KOPT-K1 (cell line): Measurements from ENCODE around the gene LTB.
"Not testable (repeated sequence)": the region's sequence is repeated elsewhere in the genome, so short reads cannot be mapped to it uniquely, and the experiment has no call there.

Experiments used
- H3K27ac ChIP-seq: fragments of 200-600 bp; sonication (generic); 2 replicates; pipeline ENCODE4 v1.5.1; 2016; ENCODE audit warnings: antibody characterized with exemption, mild to moderate bottlenecking, low read depth, low read length; ENCODE audit not compliant: poor library complexity, severe bottlenecking
- H3K36me3 ChIP-seq: fragments of 200-600 bp; sonication (generic); 2 replicates; pipeline ENCODE4 v1.5.1; 2017; ENCODE audit warnings: antibody characterized with exemption, mild to moderate bottlenecking, low read length, moderate library complexity; ENCODE audit not compliant: insufficient read depth
- H3K9me3 ChIP-seq: fragments of 200-600 bp; sonication (generic); 2 replicates; pipeline ENCODE4 v1.5.1; 2017; ENCODE audit warnings: antibody characterized with exemption, low read length, mild to moderate bottlenecking; ENCODE audit not compliant: insufficient read depth, poor library complexity, severe bottlenecking

The LTB gene

GRCh38 chr6:31557443-31558317 lies 24.5 kb downstream of the LTB start:
- H3K9me3 ChIP-seq: no peaks in the 10 kb centered on the region
- peaks cover 36% of the 10 kb centered on the region for H3K36me3 ChIP-seq
- peak overlapping the region; percentile 74 for H3K27ac ChIP-seq

GRCh38 chr6:31556307-31556706 lies 25.9 kb downstream of the LTB start:
- no peaks in the 10 kb centered on the region for H3K9me3 ChIP-seq
- peaks cover 36% of the 10 kb centered on the region for H3K36me3 ChIP-seq
- H3K27ac ChIP-seq: peak overlapping the region; percentile 64

DNA sequence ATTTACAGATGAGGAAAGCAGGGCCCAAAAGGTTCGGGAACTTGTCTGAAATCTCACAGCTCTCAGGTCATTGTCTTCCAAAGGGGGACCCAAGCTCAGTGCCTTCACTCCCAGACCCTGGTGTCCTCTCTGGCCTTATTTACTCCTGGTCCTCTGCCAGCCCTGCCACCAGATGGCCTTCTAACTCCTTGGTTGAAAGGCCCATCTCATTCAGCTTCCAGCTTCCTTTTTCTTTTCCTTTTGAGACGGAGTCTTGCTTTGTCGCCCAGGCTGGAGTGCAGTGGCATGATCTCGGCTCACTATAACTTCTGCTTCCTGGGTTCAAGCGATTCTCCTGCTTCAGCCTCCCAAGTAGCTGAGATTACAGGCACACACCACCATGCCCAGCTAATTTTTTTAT lies 30.9 kb downstream of the LTB start:
- H3K9me3 ChIP-seq: not testable (repeated sequence)
- H3K27ac ChIP-seq: peak overlapping the region; percentile 4
- H3K36me3 ChIP-seq: peaks cover 39% of the 10 kb centered on the region

GRCh38 chr6:31548544-31548873 lies 33.7 kb downstream of the LTB start:
- peak overlapping the region; percentile 68 for H3K27ac ChIP-seq

GRCh38 chr6:31547727-31548543 lies 34.3 kb downstream of the LTB start:
- H3K9me3 ChIP-seq: no peaks in the 10 kb centered on the region
- H3K36me3 ChIP-seq: peaks cover 27% of the 10 kb centered on the region
- peak overlapping the region; percentile 68 for H3K27ac ChIP-seq

More at GRCh38 chr6:31548544-31548873, 33.7 kb downstream of the LTB start:
- Histone ChIP-seq H3K9me3 (no peaks in the 10 kb centered on the region), H3K36me3 (peaks cover 29% of the 10 kb centered on the region)

- H3K36me3 ChIP-seq: peaks cover 26% of the 10 kb centered on the region
- H3K9me3 ChIP-seq: no peaks in the 10 kb centered on the region
- peak within 1 kb of the TSS; percentile 68 for H3K27ac ChIP-seq
These were observed 35.1 kb downstream of the LTB start, which contains the start of gene NFKBIL1 for GRCh38 chr6:31546958-31547726. NFKBIL1 (plus strand) TSS chr6:31547608; CDS start chr6:31547695, 87 bp downstream.

DNA sequence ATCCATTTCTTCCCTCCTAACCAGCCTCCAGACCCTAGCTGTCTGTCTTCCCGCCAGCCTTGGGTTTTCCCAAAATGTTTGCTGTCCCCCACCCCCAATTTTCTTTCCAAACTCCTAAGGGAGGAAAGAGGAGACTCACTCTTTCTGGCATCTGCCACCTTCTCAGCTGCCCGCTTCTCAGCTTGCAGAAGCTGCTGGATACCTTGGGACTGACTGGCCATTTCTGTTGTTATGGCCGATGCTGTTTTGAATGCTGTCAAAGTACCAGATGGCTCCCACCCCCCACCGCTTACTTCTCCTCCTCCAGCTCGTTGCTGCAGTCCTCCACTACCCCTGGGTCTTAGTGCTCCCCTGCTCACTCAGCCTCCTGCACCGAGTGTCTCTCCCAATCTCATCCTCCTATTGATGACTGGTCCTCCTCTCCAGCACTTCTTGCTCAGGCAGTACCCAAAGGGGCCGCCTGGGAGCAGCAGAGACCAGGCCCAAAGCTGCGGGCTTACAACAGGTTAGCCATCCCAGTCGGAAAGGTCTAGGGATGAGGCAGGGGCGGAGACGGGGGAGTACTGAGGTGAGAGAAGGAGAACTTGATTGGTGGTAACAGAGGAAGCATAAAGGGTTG lies 35.8 kb downstream of the LTB start, which contains the start of gene ATP6V1G2:
ATP6V1G2 (minus strand) TSS at position 270 of the 619 bp plus-strand sequence; CDS start at position 221, 49 bp downstream.
- H3K27ac ChIP-seq: peak within 1 kb of the TSS; percentile 68
- H3K9me3 ChIP-seq: no peaks in the 10 kb centered on the region
- H3K36me3 ChIP-seq: peaks cover 26% of the 10 kb centered on the region

DNA sequence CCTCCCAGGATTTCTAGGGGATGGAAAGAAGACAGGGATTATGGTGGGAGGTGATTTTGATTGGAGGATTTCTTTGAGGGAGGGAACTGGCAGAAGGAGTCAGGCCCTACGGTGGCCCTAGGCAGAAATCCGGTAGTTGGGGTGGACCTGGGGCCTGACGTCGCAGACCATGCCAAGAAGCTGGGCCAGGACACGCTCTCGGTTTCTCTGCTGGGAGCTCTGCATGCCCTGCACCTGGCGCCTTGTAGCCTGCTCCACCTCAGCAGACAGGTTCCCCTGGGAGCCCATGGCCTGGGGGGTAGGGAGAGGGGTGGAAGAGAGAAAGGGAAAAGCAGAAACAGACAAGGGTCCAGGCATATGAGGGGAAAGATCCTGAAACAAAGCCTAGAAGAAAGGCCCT lies 36.9 kb downstream of the LTB start:
- no peaks in the 10 kb centered on the region for H3K9me3 ChIP-seq
- H3K27ac ChIP-seq: no peak overlapping the region
- H3K36me3 ChIP-seq: peaks cover 20% of the 10 kb centered on the region

DNA sequence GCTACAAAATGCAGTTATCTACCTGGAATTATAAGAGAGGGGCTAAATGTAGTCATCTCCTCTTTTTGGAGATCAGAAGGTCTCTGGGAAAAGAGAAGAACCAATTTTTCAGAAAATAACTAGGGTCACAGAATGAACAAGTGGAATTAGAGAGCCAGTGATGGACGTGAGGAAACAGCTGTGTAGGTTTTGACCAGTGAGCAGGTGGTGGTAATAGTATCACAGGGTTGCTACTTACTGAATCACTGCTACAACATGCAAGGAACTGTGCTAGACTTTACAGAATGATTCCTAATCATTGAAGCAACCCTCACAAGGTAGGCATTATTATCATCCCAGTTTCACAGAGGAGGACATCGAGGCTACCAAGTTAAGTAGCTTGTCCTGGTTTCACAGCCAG lies 37.5 kb downstream of the LTB start:
- Histone ChIP-seq H3K36me3 (peaks cover 20% of the 10 kb centered on the region), H3K27ac (no peak overlapping the region), H3K9me3 (no peaks in the 10 kb centered on the region)

GRCh38 chr6:31543639-31544038 lies 38.6 kb downstream of the LTB start:
- H3K27ac ChIP-seq: no peak overlapping the region
- peaks cover 21% of the 10 kb centered on the region for H3K36me3 ChIP-seq
- H3K9me3 ChIP-seq: no peaks in the 10 kb centered on the region

DNA sequence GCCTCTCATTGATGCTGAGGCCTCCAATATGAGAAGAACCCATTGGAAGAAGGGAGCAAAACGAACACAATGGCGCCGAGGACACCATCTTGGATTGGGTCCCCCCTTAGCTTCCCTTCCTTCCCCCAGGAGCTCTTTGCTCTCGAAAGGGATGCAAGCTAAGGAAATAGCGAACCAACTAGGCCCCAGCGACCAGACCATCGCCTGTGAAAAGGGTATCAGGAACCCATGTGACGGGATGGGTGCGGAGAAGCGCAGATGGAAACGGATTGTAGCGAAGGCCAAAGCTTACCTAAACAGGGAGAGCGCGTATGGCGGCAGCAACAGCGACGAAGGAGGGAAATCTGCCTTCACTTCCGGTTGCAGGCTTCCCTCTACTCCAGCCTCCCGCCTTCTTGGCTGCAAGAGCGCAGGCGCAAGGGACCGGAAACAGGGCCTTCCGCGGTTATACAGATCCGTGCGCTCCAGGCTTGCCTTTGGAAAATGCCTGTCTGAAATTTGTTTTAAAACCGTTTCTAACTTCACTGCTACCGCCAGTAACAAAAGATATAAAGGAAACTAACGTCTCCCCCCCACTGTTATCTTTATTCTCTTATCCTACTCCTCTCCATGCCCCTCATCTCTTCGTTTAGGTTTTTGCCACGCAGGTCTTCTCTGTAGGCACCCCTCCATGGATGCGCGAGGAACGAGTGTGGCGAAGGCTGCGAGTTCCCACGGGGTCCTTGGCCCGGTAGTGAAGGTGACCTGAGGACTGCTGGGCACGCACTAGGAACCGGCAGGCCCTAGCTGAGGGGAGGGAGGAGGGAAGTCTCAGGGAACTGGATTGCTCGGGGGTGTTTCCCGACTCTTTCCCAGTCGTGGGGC lies 40.3 kb downstream of the LTB start, which contains the start of gene DDX39B:
DDX39B (minus strand) TSS at position 346 of the 864 bp plus-strand sequence. CDS start 1,471 bp downstream, outside the sequence.
- H3K9me3 ChIP-seq: no peaks in the 10 kb centered on the region
- H3K27ac ChIP-seq: peak within 1 kb of the TSS; percentile 97
- H3K36me3 ChIP-seq: peaks cover 39% of the 10 kb centered on the region

DNA sequence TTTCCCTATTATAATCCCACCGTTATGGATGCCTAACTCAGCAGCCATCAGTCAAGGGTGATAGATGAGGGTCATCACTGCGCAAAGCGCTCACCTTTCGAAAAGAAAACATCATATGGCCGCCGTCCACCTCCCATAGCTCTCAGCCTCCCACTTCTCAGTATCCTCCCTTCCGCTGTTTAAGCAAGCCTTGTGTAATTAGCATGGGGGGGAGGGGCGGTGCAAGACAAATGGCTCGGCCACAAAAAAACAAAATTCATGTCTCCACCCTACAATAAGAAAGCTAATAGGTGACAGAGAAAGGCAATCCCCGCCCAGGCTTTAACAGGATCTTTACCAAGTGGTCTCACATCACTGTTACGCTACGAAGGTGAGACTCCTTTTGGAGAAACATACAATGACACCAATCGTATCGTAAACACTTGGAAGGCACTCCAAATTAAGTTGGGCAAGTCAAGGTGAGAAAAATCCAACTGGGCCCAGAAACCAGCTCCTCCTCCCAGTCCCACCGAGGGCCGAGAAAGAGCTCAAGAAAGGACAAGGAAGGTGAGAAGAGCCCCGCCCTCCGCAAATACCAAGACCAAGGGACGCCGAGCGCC lies 41.1 kb downstream of the LTB start:
- Histone ChIP-seq H3K27ac (peak overlapping the region; percentile 97), H3K36me3 (peaks cover 46% of the 10 kb centered on the region)

GRCh38 chr6:31540640-31541039 lies 41.6 kb downstream of the LTB start:
- H3K9me3 ChIP-seq: no peaks in the 10 kb centered on the region
- H3K27ac ChIP-seq: peak overlapping the region; percentile 97
- H3K36me3 ChIP-seq: peaks cover 51% of the 10 kb centered on the region

More for the DNA sequence above, 41.1 kb downstream of the LTB start:
- no peaks in the 10 kb centered on the region for H3K9me3 ChIP-seq
